ENCODE results near the gene FANCC. TPM values are rescaled to one million over a fixed set of nuclear protein-coding genes. Genes with fewer than 3 reads are reported as not detected.

Gene FANCC
- total RNA-seq, 1 experiment from 2014 or later = 19.4 TPM

DNA sequence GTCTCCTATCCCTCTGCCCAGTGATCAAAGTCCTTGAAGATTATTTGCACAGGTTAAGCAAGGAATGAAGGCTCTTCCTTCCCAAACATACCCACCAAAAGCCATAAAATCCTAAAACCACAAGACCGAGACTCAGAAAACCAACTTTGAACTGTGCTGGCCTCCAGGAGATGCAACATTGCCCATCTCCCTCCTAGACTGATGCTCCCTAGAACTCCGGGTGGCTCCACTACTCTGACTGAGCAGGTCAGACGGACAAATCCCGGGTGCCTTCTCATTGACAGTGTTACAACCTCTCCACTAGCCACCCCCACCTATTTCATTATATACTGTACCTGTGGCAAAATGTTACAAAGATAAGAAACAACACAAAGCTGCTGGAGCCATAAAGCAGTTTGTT, 110.1 kb downstream of the FANCC start:
- ATAC-seq (no peak), DNase-seq (ENCODE audit: low read depth, low spot score) (no peak)
- ChIA-PET CTCF (no interaction called here), RAD21 (ENCODE audit: low non-redundant PET in 1 of 2, low total read pairs in 2 of 2, uncharacterized antibody in 2 of 2, unreplicated experiment in 2 of 2) (no interaction called here), POLR2A (no interaction called here)
- Histone ChIP-seq H3K36me3 (ENCODE audit: control insufficient read depth in 1 of 2, insufficient read depth in 2 of 2, low read length in 2 of 2) (no peaks in the 10 kb centered on the region), H3K4me2 (ENCODE audit: low read length) (no peak overlapping the region), H2AFZ (ENCODE audit: low read depth, low read length, poor library complexity, severe bottlenecking) (no peak overlapping the region), H3K9ac (ENCODE audit: low read length) (no peak overlapping the region), H3K79me2 (ENCODE audit: insufficient read depth, low read length) (no peaks in the 10 kb centered on the region), H4K20me1 (ENCODE audit: insufficient read depth) (peaks cover 4% of the 10 kb centered on the region; the same call in 1 of the 2 replicates), H3K4me3 (replicated peaks in 1 of 2; ENCODE audit: low read depth in 1 of 2, low read length in 2 of 2) (no peak overlapping the region), H3K27me3 (ENCODE audit: insufficient read depth, low read length) (no peaks in the 10 kb centered on the region), H3K4me1 (ENCODE audit: control insufficient read depth in 1 of 2, insufficient read depth in 2 of 2, low read length in 2 of 2) (no peaks in the 10 kb centered on the region), H3K9me2 (ENCODE audit: insufficient read depth) (no peaks in the 10 kb centered on the region), H3K27ac (ENCODE audit: low read depth, low read length) (no peak overlapping the region), H3K9me3 (ENCODE audit: control insufficient read depth in 1 of 2, insufficient read depth in 1 of 2, low read depth in 1 of 2, low read length in 2 of 2) (no peaks in the 10 kb centered on the region)
- intact Hi-C loops (cut with micrococcal nuclease) = no loop called here
- no TSS peak for BruUV-seq (replicated peaks)
- TF ChIP-seq CBX3 (IDR thresholded peaks at IDR 0.05; ENCODE audit: low read depth) (no peak), ZNF274 (IDR thresholded peaks at IDR 0.05; ENCODE audit: low read depth, low read length) (no peak)

DNA sequence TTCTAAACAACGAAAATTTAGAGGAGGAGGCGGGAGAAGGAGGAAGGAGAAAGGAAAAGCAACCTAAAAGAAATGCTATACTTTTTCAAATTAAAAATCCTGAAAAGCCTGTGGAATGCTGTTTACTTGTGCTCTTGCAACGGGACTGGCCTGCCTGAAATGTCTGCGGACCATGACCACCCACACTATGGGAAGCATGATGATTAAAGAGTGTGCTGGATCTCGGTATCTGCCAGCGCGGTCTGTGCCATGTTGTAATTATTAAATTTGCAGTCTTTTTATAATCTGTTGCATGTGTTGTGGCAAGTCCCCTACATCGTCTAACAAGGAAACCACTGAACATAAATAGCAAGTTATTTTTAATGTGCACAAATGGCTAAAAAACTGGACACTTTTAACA, 111.4 kb downstream of the FANCC start:
- H3K4me3 ChIP-seq (replicated peaks in 1 of 2; ENCODE audit: low read depth in 1 of 2, low read length in 2 of 2) = no peak overlapping the region
- no peak for DNase-seq (ENCODE audit: low read depth, low spot score)

More for the DNA sequence above, 111.4 kb downstream of the FANCC start:
- no peak for TF ChIP-seq EGR1 (IDR thresholded peaks at IDR 0.05; ENCODE audit: low read depth)
- TF ChIP-seq, protein P1, sequence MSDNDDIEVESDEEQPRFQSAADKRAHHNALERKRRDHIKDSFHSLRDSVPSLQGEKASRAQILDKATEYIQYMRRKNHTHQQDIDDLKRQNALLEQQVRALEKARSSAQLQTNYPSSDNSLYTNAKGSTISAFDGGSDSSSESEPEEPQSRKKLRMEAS (IDR thresholded peaks at IDR 0.05) = no peak
- TF ChIP-seq FOSL1 (IDR thresholded peaks at IDR 0.05; ENCODE audit: low read depth) = no peak
- Histone ChIP-seq H3K4me1 (ENCODE audit: control insufficient read depth in 1 of 2, insufficient read depth in 2 of 2, low read length in 2 of 2) (no peaks in the 10 kb centered on the region), H3K36me3 (ENCODE audit: control insufficient read depth in 1 of 2, insufficient read depth in 2 of 2, low read length in 2 of 2) (no peaks in the 10 kb centered on the region), H4K20me1 (ENCODE audit: insufficient read depth) (peaks cover 4% of the 10 kb centered on the region; the same call in 1 of the 2 replicates), H3K4me2 (ENCODE audit: low read length) (no peak overlapping the region), H3K9ac (ENCODE audit: low read length) (no peak overlapping the region), H3K9me3 (ENCODE audit: control insufficient read depth in 1 of 2, insufficient read depth in 1 of 2, low read depth in 1 of 2, low read length in 2 of 2) (no peaks in the 10 kb centered on the region), H3K27me3 (ENCODE audit: insufficient read depth, low read length) (no peaks in the 10 kb centered on the region), H3K9me2 (ENCODE audit: insufficient read depth) (no peaks in the 10 kb centered on the region), H2AFZ (ENCODE audit: low read depth, low read length, poor library complexity, severe bottlenecking) (no peak overlapping the region), H3K27ac (ENCODE audit: low read depth, low read length) (no peak overlapping the region), H3K79me2 (ENCODE audit: insufficient read depth, low read length) (no peaks in the 10 kb centered on the region)
- ChIA-PET CTCF (no interaction called here), RAD21 (ENCODE audit: low non-redundant PET in 1 of 2, low total read pairs in 2 of 2, uncharacterized antibody in 2 of 2, unreplicated experiment in 2 of 2) (no interaction called here), POLR2A (no interaction called here)
- no peak for ATAC-seq
- BruUV-seq (replicated peaks) = no TSS peak
- intact Hi-C loops (cut with micrococcal nuclease) = no loop called here
